Stimulated activated naive CD8-positive, alpha-beta T cell treated with anti-CD3 and anti-CD28 coated beads, Interleukin-15, Interleukin-2, amounts not matched to agents 100 ng/mL and 50 ng/mL, for 24 hours (primary cell): ENCODE data around the gene PRC1.

Experiments
- H3K27ac Mint-ChIP-seq: one replicate; pipeline ENCODE4 v1.8.0; 2021; ENCODE audit warnings: mild to moderate bottlenecking, mixed read lengths
- H3K27me3 Mint-ChIP-seq: one replicate; pipeline ENCODE4 v1.8.0; 2021; ENCODE audit warnings: mixed read lengths
- H3K36me3 Mint-ChIP-seq: one replicate; pipeline ENCODE4 v1.8.0; 2021; ENCODE audit warnings: low read depth, mixed read lengths
- H3K4me1 Mint-ChIP-seq: one replicate; pipeline ENCODE4 v1.8.0; 2021; ENCODE audit warnings: low read depth, mixed read lengths
- H3K4me3 Mint-ChIP-seq: one replicate; pipeline ENCODE4 v1.8.0; 2021; ENCODE audit warnings: mild to moderate bottlenecking, mixed read lengths
- H3K9me3 Mint-ChIP-seq: one replicate; pipeline ENCODE4 v1.8.0; 2021; ENCODE audit warnings: mixed read lengths

Gene PRC1

GRCh38 chr15:91007266-91007665, 12.9 kb upstream of the PRC1 start:
- H3K27ac Mint-ChIP-seq, result no peak overlapping the region
- peaks cover 55% of the 10 kb centered on the region for H3K36me3 Mint-ChIP-seq
- no peaks in the 10 kb centered on the region for H3K27me3 Mint-ChIP-seq
- no peaks in the 10 kb centered on the region for H3K9me3 Mint-ChIP-seq
- no peak overlapping the region for H3K4me3 Mint-ChIP-seq
- H3K4me1 Mint-ChIP-seq, result no peaks in the 10 kb centered on the region

GRCh38 chr15:91001209-91001608, 6.9 kb upstream of the PRC1 start:
- H3K36me3 Mint-ChIP-seq, result peaks cover 47% of the 10 kb centered on the region
- peaks cover under 1% of the 10 kb centered on the region for H3K4me1 Mint-ChIP-seq
- H3K27ac Mint-ChIP-seq, result no peak overlapping the region
- no peak overlapping the region for H3K4me3 Mint-ChIP-seq
- no peaks in the 10 kb centered on the region for H3K27me3 Mint-ChIP-seq
- no peaks in the 10 kb centered on the region for H3K9me3 Mint-ChIP-seq

GRCh38 chr15:90998737-90999136, 4.4 kb upstream of the PRC1 start:
- peaks cover 36% of the 10 kb centered on the region for H3K36me3 Mint-ChIP-seq

GRCh38 chr15:90994059-90994416, 297 bp downstream of the PRC1 start:
- Mint-ChIP-seq H3K4me1 (peaks cover 36% of the 10 kb centered on the region), H3K9me3 (no peaks in the 10 kb centered on the region), H3K27me3 (no peaks in the 10 kb centered on the region), H3K36me3 (peaks cover 25% of the 10 kb centered on the region), H3K27ac (peak overlapping the region; percentile 99), H3K4me3 (peak overlapping the region; percentile 100)

More at GRCh38 chr15:90998737-90999136, 4.4 kb upstream of the PRC1 start:
- Mint-ChIP-seq H3K27me3 (no peaks in the 10 kb centered on the region), H3K27ac (no peak overlapping the region), H3K4me3 (no peak overlapping the region), H3K4me1 (peaks cover 15% of the 10 kb centered on the region), H3K9me3 (no peaks in the 10 kb centered on the region)

- Mint-ChIP-seq H3K27me3 (no peaks in the 10 kb centered on the region), H3K36me3 (peaks cover 17% of the 10 kb centered on the region), H3K9me3 (no peaks in the 10 kb centered on the region), H3K4me3 (peak overlapping the region; percentile 27), H3K27ac (peak overlapping the region; percentile 21), H3K4me1 (peaks cover 44% of the 10 kb centered on the region)
Measured at GRCh38 chr15:90991587-90992285, 2.6 kb downstream of the PRC1 start.

- Mint-ChIP-seq H3K36me3 (peaks cover 17% of the 10 kb centered on the region), H3K27me3 (no peaks in the 10 kb centered on the region), H3K4me1 (peaks cover 36% of the 10 kb centered on the region), H3K9me3 (no peaks in the 10 kb centered on the region), H3K4me3 (no peak overlapping the region), H3K27ac (no peak overlapping the region)
Measured at GRCh38 chr15:90990446-90990845, 3.9 kb downstream of the PRC1 start.

- no peaks in the 10 kb centered on the region for H3K9me3 Mint-ChIP-seq
- peaks cover 21% of the 10 kb centered on the region for H3K36me3 Mint-ChIP-seq
- no peak overlapping the region for H3K27ac Mint-ChIP-seq
- peaks cover 30% of the 10 kb centered on the region for H3K4me1 Mint-ChIP-seq
- H3K4me3 Mint-ChIP-seq, result no peak overlapping the region
- no peaks in the 10 kb centered on the region for H3K27me3 Mint-ChIP-seq
Measured at GRCh38 chr15:90989040-90989768, 5.1 kb downstream of the PRC1 start.

- H3K27me3 Mint-ChIP-seq, result no peaks in the 10 kb centered on the region
- no peak overlapping the region for H3K4me3 Mint-ChIP-seq
- H3K36me3 Mint-ChIP-seq, result peaks cover 30% of the 10 kb centered on the region
- peak overlapping the region; percentile 12 for H3K27ac Mint-ChIP-seq
- H3K4me1 Mint-ChIP-seq, result peaks cover 26% of the 10 kb centered on the region
- H3K9me3 Mint-ChIP-seq, result no peaks in the 10 kb centered on the region
Measured at GRCh38 chr15:90988296-90988695, 6.0 kb downstream of the PRC1 start.

GRCh38 chr15:90987561-90988141, 6.7 kb downstream of the PRC1 start:
- peaks cover 34% of the 10 kb centered on the region for H3K36me3 Mint-ChIP-seq
- no peaks in the 10 kb centered on the region for H3K9me3 Mint-ChIP-seq
- H3K4me1 Mint-ChIP-seq, result peaks cover 19% of the 10 kb centered on the region
- no peak overlapping the region for H3K27ac Mint-ChIP-seq
- H3K27me3 Mint-ChIP-seq, result no peaks in the 10 kb centered on the region
- H3K4me3 Mint-ChIP-seq, result no peak overlapping the region

- Mint-ChIP-seq H3K4me3 (no peak overlapping the region), H3K27me3 (no peaks in the 10 kb centered on the region), H3K36me3 (peaks cover 35% of the 10 kb centered on the region), H3K4me1 (peaks cover 15% of the 10 kb centered on the region), H3K9me3 (no peaks in the 10 kb centered on the region), H3K27ac (no peak overlapping the region)
Measured at GRCh38 chr15:90986790-90987507, 7.4 kb downstream of the PRC1 start.

- Mint-ChIP-seq H3K9me3 (no peaks in the 10 kb centered on the region), H3K27me3 (no peaks in the 10 kb centered on the region), H3K4me1 (peaks cover 9% of the 10 kb centered on the region), H3K4me3 (no peak overlapping the region), H3K36me3 (peaks cover 72% of the 10 kb centered on the region), H3K27ac (no peak overlapping the region)
Measured at GRCh38 chr15:90982135-90982534, 12.2 kb downstream of the PRC1 start.

GRCh38 chr15:90981681-90982080, 12.7 kb downstream of the PRC1 start:
- H3K36me3 Mint-ChIP-seq, result peaks cover 77% of the 10 kb centered on the region
- peaks cover 9% of the 10 kb centered on the region for H3K4me1 Mint-ChIP-seq
- no peak overlapping the region for H3K27ac Mint-ChIP-seq
- H3K27me3 Mint-ChIP-seq, result no peaks in the 10 kb centered on the region
- no peak overlapping the region for H3K4me3 Mint-ChIP-seq
- no peaks in the 10 kb centered on the region for H3K9me3 Mint-ChIP-seq

GRCh38 chr15:90979582-90979981, 14.8 kb downstream of the PRC1 start:
- peaks cover 93% of the 10 kb centered on the region for H3K36me3 Mint-ChIP-seq
- no peak overlapping the region for H3K27ac Mint-ChIP-seq
- H3K4me1 Mint-ChIP-seq, result peaks cover 9% of the 10 kb centered on the region

GRCh38 chr15:90974216-90974615, 20.1 kb downstream of the PRC1 start:
- H3K4me1 Mint-ChIP-seq, result no peaks in the 10 kb centered on the region
- no peak overlapping the region for H3K4me3 Mint-ChIP-seq
- H3K27ac Mint-ChIP-seq, result no peak overlapping the region
- peaks cover 71% of the 10 kb centered on the region for H3K36me3 Mint-ChIP-seq
- no peaks in the 10 kb centered on the region for H3K27me3 Mint-ChIP-seq
- no peaks in the 10 kb centered on the region for H3K9me3 Mint-ChIP-seq

More at GRCh38 chr15:90979582-90979981, 14.8 kb downstream of the PRC1 start:
- no peaks in the 10 kb centered on the region for H3K9me3 Mint-ChIP-seq
- no peak overlapping the region for H3K4me3 Mint-ChIP-seq
- H3K27me3 Mint-ChIP-seq, result no peaks in the 10 kb centered on the region

- Mint-ChIP-seq H3K4me1 (no peaks in the 10 kb centered on the region), H3K9me3 (no peaks in the 10 kb centered on the region), H3K36me3 (peaks cover 74% of the 10 kb centered on the region), H3K4me3 (no peak overlapping the region), H3K27me3 (no peaks in the 10 kb centered on the region), H3K27ac (no peak overlapping the region)
Measured at GRCh38 chr15:90972133-90972532, 22.2 kb downstream of the PRC1 start.
